Measurements from ENCODE around the gene COMT.

COMT gene

GRCh38 chr22:19941365-19942082 lies at the start of gene COMT, which contains the start of gene TXNRD2:
TSS of gene COMT (plus strand) at chr22:19941772. CDS start at chr22:19962527, 20,755 bp downstream.
TSS of gene TXNRD2 (minus strand) at chr22:19941818. CDS start at chr22:19941803, 15 bp downstream.
- peaks cover 45% of the 10 kb centered on the region for H3K36me3 Mint-ChIP-seq (ENCODE audit: low read depth)
- peaks cover 38% of the 10 kb centered on the region for H3K4me1 Mint-ChIP-seq (ENCODE audit: low read depth)

DNA sequence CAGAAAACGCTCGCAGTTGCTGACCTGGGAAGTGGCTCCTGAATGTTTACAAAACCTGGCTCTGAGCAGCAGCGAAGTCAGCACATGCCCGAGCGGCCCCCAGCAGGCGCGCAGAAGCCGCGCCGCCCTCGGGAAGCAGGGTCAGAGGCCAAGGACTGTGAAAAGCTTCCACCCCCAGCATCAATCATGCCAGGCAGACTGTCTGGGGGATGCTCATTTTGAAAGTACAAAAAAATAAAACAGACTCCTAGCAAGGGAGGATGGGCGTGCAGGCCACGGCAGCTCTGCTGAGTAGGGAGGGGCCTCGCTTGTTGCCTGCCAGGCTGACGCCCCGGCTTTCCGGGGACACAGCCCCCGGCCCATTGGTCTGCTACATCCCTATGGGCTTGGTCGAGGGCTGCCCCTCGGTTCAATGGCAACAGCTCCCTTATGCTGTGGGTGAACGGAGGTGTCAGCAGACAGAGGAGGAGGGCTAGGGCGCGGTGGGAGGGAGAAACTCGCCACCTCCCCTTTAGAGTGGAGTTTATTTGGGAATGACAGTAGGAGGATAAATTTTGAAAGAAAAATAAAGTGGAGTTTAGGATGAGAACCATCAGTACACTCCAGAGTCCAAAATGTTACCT lies 49.2 kb upstream of the COMT start:
- Mint-ChIP-seq H3K27ac (peak overlapping the region; percentile 96), H3K4me1 (ENCODE audit: low read depth) (peaks cover 74% of the 10 kb centered on the region), H3K27me3 (no peaks in the 10 kb centered on the region), H3K36me3 (ENCODE audit: low read depth) (peaks cover 10% of the 10 kb centered on the region), H3K4me3 (peak overlapping the region; percentile 73), H3K9me3 (no peaks in the 10 kb centered on the region)

More at GRCh38 chr22:19941365-19942082, at the start of gene COMT, which contains the start of gene TXNRD2:
- H3K9me3 Mint-ChIP-seq, result peaks cover 4% of the 10 kb centered on the region
- peak within 1 kb of the TSS; percentile 96 for H3K4me3 Mint-ChIP-seq
- H3K27me3 Mint-ChIP-seq, result no peaks in the 10 kb centered on the region
- H3K27ac Mint-ChIP-seq, result peak within 1 kb of the TSS; percentile 99

DNA sequence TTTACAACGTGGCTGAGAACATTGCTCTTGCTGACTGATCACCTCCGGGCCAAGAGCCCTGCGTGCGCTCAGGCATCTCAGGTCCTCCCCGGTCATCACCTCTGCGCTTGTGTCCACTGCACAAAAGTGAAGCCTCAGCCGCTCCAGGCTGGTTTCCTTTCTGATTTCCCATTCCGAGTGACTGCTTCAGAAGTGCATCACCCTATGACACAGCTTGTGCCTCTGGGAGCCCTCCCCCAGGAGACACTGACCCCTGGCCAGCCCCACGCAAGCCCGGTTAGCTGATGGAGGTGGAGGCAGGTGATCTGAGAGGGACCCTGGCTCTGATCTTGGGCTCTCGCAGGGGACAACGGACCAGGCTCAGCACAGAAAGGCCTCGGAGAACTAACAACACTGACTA lies 48.6 kb upstream of the COMT start:
- Mint-ChIP-seq H3K4me3 (no peak overlapping the region), H3K9me3 (no peaks in the 10 kb centered on the region), H3K4me1 (ENCODE audit: low read depth) (peaks cover 70% of the 10 kb centered on the region), H3K27me3 (no peaks in the 10 kb centered on the region), H3K36me3 (ENCODE audit: low read depth) (peaks cover 10% of the 10 kb centered on the region), H3K27ac (peak overlapping the region; percentile 96)

DNA sequence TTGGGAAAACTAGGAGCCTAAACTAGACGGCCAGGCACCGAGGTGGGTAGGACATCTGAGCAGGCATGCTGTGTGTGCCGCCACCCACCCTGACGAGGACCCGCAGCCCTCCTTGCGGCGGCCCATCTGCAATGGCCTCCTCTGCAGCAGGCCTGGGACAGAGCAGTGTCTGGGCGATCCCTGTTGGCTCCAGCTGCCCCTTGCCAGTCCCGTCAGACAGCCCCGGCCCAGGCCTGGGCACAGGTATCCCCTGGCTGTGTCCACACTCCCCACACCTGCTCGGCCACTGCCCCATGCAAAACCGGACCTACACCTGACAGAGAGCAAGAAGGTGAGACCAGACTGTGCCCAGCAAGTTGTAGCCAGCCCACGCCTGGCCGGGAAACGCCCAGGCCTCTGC lies 48.2 kb upstream of the COMT start:
- peaks cover 10% of the 10 kb centered on the region for H3K36me3 Mint-ChIP-seq (ENCODE audit: low read depth)
- H3K4me3 Mint-ChIP-seq, result no peak overlapping the region
- no peaks in the 10 kb centered on the region for H3K9me3 Mint-ChIP-seq
- no peaks in the 10 kb centered on the region for H3K27me3 Mint-ChIP-seq
- H3K4me1 Mint-ChIP-seq (ENCODE audit: low read depth), result peaks cover 69% of the 10 kb centered on the region
- no peak overlapping the region for H3K27ac Mint-ChIP-seq

GRCh38 chr22:19895160-19895849 lies 46.3 kb upstream of the COMT start:
- Mint-ChIP-seq H3K27me3 (no peaks in the 10 kb centered on the region), H3K9me3 (no peaks in the 10 kb centered on the region), H3K36me3 (ENCODE audit: low read depth) (peaks cover 10% of the 10 kb centered on the region), H3K4me1 (ENCODE audit: low read depth) (peaks cover 62% of the 10 kb centered on the region), H3K4me3 (no peak overlapping the region), H3K27ac (no peak overlapping the region)

GRCh38 chr22:19896665-19897355 lies 44.8 kb upstream of the COMT start:
- Mint-ChIP-seq H3K36me3 (ENCODE audit: low read depth) (peaks cover 14% of the 10 kb centered on the region), H3K4me3 (no peak overlapping the region), H3K27ac (no peak overlapping the region), H3K27me3 (no peaks in the 10 kb centered on the region), H3K4me1 (ENCODE audit: low read depth) (peaks cover 47% of the 10 kb centered on the region), H3K9me3 (no peaks in the 10 kb centered on the region)

- Mint-ChIP-seq H3K4me3 (no peak overlapping the region), H3K4me1 (ENCODE audit: low read depth) (peaks cover 38% of the 10 kb centered on the region), H3K9me3 (no peaks in the 10 kb centered on the region), H3K27ac (no peak overlapping the region), H3K27me3 (no peaks in the 10 kb centered on the region), H3K36me3 (ENCODE audit: low read depth) (peaks cover 14% of the 10 kb centered on the region)
Observed at GRCh38 chr22:19897726-19898125, 43.8 kb upstream of the COMT start.

GRCh38 chr22:19898145-19898544 lies 43.4 kb upstream of the COMT start:
- Mint-ChIP-seq H3K4me3 (no peak overlapping the region), H3K27me3 (no peaks in the 10 kb centered on the region), H3K9me3 (no peaks in the 10 kb centered on the region), H3K27ac (no peak overlapping the region), H3K4me1 (ENCODE audit: low read depth) (peaks cover 33% of the 10 kb centered on the region), H3K36me3 (ENCODE audit: low read depth) (peaks cover 14% of the 10 kb centered on the region)

- Mint-ChIP-seq H3K4me1 (ENCODE audit: low read depth) (peaks cover 27% of the 10 kb centered on the region), H3K4me3 (no peak overlapping the region), H3K36me3 (ENCODE audit: low read depth) (peaks cover 9% of the 10 kb centered on the region), H3K9me3 (no peaks in the 10 kb centered on the region), H3K27me3 (no peaks in the 10 kb centered on the region), H3K27ac (no peak overlapping the region)
Observed at GRCh38 chr22:19898831-19899567, 42.6 kb upstream of the COMT start.

GRCh38 chr22:19900707-19901436 lies 40.7 kb upstream of the COMT start:
- Mint-ChIP-seq H3K27ac (no peak overlapping the region), H3K36me3 (ENCODE audit: low read depth) (peaks cover 4% of the 10 kb centered on the region), H3K4me3 (no peak overlapping the region), H3K4me1 (ENCODE audit: low read depth) (peaks cover 17% of the 10 kb centered on the region), H3K27me3 (no peaks in the 10 kb centered on the region), H3K9me3 (no peaks in the 10 kb centered on the region)

DNA sequence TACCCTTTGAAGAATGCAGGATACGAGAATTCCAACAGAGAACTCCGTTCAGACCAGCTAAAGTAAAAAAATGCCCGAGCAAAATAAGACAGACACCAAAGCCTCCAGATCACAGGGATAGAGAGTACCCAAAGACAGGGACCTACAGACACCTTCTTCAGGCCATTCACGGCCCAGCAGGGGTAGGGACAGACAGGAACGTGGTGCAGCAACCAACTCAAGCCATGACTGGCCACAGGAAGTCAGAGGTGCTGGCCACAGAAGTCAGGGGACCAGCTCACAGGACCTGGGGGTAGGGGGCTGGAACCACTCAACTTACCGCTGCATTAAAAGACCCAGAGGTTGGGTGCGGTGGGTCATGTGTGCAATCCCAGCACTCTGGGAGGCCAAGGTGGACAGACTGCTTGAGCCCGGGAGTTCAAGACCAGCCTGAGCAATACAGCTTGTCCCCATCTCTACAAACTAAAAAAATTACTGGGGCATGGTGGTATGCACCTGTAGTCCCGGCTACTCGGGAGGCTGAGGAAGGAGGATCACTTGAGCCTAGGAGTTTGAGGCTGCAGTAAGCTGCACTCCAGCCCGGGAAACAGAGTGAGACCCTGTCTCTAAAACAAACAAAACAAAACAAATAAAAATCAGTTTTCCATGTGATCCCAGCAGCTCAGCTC lies 39.9 kb upstream of the COMT start:
- Mint-ChIP-seq H3K36me3 (ENCODE audit: low read depth) (peaks cover 8% of the 10 kb centered on the region), H3K27me3 (no peaks in the 10 kb centered on the region), H3K4me1 (ENCODE audit: low read depth) (peaks cover 8% of the 10 kb centered on the region), H3K9me3 (no peaks in the 10 kb centered on the region), H3K4me3 (no peak overlapping the region), H3K27ac (no peak overlapping the region)

- Mint-ChIP-seq H3K27me3 (no peaks in the 10 kb centered on the region), H3K27ac (no peak overlapping the region), H3K36me3 (ENCODE audit: low read depth) (peaks cover 8% of the 10 kb centered on the region)
Observed at GRCh38 chr22:19902245-19902715, 39.3 kb upstream of the COMT start.

GRCh38 chr22:19903031-19903430 lies 38.5 kb upstream of the COMT start:
- Mint-ChIP-seq H3K27me3 (no peaks in the 10 kb centered on the region), H3K4me1 (ENCODE audit: low read depth) (no peaks in the 10 kb centered on the region), H3K27ac (no peak overlapping the region), H3K4me3 (no peak overlapping the region), H3K36me3 (ENCODE audit: low read depth) (peaks cover 8% of the 10 kb centered on the region), H3K9me3 (no peaks in the 10 kb centered on the region)

More at GRCh38 chr22:19902245-19902715, 39.3 kb upstream of the COMT start:
- no peak overlapping the region for H3K4me3 Mint-ChIP-seq
- H3K9me3 Mint-ChIP-seq, result no peaks in the 10 kb centered on the region
- peaks cover 2% of the 10 kb centered on the region for H3K4me1 Mint-ChIP-seq (ENCODE audit: low read depth)

Data from stimulated activated naive CD8-positive, alpha-beta T cell treated with anti-CD3 and anti-CD28 coated beads, Interleukin-15, Interleukin-2, amounts not matched to agents 100 ng/mL and 50 ng/mL, for 24 hours (primary cell).